Measurements from ENCODE around the gene ABHD12.

The ABHD12 gene

DNA sequence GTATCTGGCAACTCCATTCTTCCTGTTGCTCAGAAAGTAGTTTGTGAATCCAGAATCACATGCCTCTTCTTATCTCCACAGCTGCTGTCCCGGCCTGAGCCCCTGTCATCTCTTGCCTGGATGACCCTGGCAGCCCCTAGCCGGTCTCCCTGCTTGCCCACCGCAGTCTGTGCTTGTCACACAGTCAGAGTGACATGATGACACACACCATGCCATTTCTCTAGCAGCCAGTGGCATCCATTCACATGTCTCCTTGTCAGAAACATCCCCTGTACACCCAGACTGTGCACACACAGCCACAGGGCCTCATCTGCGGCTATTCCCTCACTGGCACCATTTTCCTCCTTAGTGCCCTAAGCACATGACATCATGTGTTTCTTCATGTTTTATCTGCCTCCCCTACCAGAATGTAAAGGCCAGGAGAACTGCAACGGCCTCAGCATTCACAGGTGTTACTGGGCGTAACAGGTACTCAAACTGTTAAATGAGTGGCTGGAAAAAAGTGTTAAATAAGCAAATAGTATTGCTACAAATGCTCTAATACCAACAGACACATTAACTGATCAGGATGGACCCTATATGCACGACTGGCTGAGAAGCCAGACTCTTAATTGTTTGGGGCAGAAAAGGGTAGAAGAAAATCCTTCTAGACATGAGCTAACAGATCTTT, 9.6 kb downstream of the ABHD12 start:
- DNase-seq, result no peak

DNA sequence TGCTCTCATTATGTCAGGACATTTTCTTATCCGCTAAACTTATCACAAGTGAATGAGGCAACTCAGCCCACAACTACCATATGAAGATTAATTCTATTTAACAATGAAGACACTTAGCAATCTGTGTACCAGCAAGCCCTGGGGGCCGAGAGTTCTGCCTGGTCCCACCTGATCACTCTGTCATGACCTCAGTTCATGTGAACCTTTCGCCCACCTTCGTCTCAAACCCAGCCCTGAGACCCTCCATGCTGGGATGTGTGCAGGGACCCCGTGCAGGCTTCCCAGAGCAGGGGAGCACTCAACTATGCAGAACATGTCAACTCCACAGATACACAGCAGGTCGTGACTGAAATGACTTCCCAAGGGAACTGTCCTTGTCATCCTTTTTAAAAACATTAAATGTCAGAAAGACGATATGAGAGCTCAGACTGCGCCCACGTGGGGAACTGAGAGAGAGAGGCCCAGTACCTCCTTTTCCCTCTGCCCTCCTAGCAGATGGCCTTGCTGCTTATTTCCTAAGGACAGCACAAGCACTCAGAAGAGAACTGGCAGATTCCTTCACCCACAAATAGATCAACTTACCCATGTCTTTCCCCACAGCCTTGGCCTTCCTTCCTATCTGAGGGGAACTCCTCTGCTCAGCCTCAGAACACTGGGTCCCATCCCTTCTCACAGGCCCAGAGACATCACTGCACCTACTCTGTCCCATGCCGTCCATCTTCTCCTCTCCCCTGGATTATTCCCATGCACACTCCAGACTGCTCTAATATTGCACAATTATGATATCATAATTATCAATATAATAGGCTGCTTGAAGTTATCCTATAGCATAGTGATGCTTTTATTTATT, 11.5 kb downstream of the ABHD12 start:
- DNase-seq, result no peak

DNA sequence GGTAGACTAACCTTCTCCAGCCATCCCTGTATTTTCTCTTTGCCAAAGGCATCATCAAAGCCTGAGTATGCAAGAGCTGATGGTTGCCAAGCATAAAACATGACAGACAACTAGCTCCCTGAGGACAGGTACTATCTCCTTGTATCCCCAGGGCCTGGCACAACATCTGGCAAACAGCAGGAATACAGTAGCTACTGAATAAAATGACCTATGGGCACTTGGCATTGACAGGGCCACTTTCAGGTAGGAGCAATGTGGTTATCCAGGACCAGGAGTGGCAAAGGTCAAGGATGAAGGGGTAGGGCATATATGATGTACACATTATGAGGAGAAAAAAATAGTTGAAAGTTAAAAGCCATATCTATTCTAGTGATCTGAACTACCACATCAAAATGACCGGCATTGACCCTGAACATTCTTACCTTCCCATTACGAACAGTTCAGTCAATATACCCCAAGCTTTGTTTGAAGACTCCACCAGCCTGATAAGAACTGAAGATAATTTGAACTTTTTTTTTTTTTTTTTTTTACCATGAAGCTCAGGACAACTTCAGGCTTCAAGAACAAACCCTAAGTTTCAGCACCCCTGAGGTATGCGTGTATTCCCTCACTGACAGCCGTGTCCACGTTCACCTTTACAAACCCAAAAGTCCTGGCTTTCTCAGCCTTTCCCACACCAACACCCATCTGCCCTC, 12.3 kb downstream of the ABHD12 start:
- no peak for DNase-seq

DNA sequence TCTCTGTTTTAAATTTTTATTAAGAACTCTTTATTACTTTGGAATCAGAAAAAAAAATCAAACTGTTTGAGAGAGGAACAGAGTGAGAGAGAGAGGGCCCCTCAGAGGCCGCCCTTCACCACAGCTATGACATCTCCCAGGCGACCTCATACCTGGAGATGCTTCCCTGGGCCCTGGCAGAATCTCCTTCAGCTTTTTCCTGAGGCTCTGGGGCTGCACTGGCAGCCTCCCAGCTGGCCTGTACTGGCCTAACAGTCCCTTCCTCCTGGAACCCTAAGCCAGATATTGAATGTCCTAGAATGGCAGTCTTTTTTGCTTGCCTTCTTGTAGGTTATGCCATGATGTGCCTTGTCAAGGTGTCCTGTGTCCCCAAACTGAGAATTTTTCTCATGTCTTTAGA, 13.7 kb downstream of the ABHD12 start:
- no peak for DNase-seq

GRCh38 chr20:25376236-25376635, 14.4 kb downstream of the ABHD12 start:
- DNase-seq, result no peak

DNA sequence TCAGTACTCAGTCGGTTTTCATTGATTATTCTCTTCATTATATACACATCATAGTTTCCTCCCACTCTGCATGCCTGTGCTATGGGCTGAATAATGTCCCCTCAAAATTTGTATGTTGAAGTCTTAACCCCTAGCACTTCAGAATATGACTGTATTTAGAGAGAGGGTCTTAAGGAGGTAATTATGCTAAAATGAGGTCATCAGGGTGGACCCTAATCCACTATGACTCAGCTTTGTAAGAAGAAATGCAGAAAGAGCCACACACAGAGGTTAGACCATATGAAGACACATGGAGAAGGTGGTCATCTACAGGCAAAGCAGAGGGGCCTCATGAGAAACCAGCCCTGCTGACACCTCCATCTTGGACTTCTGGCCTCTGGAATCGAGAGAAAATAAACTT, 15.8 kb downstream of the ABHD12 start:
- DNase-seq, result no peak

DNA sequence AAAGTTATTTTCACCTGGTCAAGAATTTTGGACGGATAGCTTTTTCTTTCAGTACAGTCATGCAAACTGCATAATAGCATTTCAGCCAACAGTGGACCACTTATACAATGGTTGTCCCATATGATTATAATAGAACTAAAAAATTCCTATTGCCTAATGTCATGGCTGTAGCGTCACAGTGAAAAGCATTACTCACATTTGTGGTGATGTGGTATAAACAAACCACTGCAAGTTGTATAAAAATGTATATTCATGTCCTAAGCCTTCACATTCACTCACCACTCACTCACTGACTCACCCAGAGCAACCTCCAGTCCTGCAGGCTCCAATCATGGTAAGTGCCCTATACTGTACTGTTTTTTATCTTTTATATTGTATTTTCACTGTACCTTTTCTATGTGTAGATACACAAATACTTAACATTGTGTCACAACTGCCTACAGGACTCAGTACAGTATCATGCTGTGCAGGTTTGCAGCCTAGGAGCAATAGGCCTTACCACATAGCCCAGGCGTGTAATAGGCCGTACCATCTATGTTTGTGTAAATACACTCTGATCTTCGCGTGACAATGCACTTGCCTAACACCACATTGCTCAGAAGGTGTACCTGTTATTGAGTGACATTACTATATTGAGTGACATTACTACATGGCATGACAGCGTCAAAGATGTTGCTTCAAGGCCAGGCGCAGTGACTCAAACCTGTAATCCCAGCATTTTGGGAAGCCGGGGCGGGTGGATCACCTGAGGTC, 17.9 kb downstream of the ABHD12 start:
- DNase-seq, result no peak

DNA sequence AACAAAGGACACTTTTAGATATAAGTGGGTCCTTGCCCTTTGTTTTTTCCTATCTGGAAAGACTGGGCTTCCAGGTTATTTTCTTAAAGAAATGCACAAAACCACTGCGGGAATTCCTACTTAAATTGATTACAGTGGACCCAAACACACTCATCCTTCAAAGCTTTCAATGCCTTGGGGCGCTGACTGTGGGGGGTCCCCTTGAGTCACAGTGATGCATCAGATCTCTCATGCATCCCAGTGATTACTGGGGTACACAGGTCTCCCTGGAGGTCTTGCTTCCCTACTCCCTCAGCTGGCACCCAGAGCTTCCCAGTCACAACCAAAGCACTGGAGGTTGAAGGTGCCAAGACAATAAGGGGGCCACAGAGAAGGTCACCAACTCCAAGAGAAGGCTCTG, 20.7 kb downstream of the ABHD12 start:
- DNase-seq, result no peak

DNA sequence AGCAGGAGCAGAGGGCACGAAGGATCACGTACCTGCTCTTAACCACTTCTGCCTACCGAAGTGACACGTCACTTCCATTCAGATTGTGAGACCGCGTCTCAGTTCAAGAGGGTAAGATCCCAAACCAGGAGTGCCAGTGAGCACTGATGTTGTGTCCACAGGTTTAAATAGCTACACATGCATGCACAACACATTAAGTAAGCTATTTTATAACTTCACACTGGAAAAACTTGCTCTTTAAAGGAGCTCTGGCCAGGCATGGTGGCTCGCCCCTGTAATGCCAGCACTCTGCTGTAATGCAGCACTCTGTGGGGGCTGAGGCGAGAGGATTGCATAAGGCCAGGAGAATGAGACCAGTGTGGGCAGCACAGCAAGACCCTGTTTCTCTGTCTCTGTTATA, 21.1 kb downstream of the ABHD12 start:
- DNase-seq, result no peak

DNA sequence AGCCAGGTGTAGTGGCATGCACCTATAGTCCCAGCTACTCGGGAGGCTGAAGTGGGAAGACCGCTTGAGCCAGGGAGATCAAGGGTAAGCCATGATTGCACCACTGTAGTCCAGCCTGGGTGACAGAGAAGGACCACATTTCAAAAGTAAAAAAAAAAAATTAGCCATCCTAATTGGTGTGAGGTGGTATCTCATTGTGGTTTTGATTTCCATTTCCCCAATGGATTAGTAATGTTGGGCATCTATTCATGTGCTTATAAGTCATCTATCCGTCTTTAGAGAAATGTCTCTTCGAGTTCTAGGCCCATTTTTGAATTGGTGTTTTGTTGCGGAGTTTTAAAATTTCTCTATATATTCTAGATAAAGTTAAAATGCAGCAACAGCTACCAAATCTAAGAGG, 21.7 kb downstream of the ABHD12 start:
- no peak for DNase-seq

DNA sequence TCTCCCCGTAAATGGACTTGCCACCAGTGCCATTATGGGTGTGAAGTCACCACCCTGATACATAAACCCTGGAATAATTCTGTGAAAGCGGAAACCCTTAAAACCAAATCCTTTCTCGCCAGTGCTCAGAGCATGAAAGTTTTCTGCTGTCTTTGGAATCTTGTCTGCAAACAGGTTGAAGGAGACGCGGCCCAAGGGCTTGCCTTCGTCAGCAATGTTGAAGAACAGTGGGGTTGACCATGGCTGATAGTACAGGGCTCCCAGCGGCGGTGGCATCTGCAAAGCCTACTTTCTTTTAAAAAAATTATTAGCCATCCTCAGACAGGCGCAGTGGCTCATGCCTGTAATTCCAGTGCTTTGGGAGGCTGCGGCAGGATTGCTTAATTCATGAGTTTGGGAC, 22.1 kb downstream of the ABHD12 start:
- DNase-seq, result no peak

GRCh38 chr20:25364879-25365699, 25.5 kb downstream of the ABHD12 start:
- no peak for DNase-seq

DNA sequence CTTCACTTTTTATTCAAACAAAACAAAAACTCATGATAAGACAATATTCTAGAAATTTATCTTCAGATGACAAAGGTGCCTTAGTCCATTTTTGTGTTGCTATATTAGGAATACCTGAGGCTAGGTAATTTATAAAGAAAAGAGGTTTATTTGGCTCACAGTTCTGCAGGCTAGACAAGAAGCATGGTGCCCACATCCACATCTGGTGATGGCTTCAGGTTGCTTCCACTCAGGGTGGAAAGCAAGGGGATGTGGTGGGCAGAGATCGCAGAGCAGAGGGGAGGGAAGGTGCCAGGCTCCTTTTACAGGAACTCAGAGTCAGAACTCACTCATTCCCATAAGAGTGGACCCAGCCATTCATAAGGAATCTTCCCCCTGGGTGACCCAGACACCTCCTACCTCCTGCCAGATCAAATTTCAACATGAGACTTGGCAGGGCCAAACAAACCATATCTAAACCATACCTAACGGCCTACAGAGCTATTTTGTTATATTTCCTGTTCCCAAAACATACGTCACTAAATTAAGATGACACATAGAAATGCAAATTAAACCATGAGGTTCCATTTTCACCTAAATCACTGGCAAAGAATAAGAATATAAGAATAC, 26.4 kb downstream of the ABHD12 start:
- no peak for DNase-seq

GRCh38 chr20:25361287-25361683, 29.4 kb downstream of the ABHD12 start:
- no peak for DNase-seq

DNA sequence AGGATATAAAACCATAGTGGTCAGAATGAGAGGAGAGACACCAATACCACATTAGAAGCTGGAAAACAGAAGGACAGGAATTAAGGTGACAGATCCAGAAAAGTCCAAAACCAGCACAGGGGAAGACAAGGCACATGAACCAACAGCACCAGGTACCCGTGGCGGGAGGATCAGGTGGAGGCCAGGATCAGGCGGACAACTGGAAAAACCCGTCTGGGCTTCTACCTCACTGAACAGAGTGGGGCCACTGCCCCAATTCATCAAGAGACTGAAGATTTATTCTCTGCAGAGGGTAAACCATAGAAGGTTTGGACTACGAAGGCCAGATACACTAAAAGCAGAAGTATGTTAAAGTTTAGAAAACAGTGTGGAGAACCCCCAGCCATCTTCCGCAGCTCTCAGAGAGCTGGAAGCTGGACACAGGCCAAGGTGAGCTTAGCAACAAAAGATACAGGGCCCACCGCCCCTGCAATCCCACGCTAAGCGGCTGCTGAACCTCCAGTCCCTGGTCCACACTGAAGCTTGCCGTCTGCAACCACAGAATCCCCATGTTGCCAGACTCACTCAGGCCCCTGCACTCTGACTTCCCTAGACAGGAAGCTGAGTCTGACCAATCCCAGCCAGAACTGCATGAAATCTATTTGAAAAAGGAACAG, 29.9 kb downstream of the ABHD12 start:
- DNase-seq, result no peak

GRCh38 chr20:25356271-25356933, 34.2 kb downstream of the ABHD12 start:
- DNase-seq, result no peak

DNA sequence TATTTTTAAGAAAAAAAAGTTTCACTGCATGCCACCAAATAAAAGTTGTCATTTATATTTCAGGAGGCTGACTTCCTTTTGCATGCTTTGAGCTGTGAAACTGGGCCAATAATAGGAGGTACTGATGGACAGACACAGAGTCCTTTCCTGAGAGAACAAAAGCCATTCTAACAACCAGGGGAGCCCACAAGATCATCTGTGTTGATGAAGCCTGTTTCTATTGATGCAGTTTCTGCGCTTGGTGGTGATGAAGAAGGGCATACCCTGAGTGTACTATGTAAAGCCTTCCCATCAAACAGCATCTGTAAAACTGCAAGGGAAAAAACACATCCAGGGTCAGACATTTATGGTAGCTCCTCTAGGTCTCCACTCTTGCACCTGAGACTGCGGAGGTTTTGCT, 34.8 kb downstream of the ABHD12 start:
- no peak for DNase-seq

DNA sequence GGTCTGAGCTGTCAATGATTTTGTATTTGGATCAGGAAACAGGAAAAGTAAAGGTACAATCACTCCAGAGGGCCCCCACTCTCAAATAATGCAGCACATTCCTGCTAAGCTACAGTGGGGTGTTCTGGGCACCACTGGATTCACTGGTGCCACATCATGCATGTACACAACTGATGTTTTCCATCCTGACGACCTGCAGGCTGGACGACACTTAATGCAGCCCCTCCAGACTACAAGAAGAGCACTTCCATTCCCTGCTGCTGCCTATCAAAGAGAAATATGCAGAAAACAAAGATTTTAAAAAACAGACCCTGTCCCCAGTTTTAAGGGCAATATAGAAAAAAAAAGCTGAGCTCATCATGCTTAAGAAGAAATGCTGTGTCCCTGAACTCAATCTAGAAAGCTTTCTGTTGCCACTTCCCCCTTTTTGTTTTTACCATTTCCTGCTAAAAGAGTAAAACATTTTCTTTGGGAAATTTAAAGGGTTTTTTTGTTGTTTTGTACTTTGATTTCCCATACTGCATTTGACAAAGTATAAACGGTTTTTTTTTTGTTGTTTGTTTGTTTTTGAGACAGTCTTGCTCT, 35.5 kb downstream of the ABHD12 start:
- DNase-seq, result no peak

DNA sequence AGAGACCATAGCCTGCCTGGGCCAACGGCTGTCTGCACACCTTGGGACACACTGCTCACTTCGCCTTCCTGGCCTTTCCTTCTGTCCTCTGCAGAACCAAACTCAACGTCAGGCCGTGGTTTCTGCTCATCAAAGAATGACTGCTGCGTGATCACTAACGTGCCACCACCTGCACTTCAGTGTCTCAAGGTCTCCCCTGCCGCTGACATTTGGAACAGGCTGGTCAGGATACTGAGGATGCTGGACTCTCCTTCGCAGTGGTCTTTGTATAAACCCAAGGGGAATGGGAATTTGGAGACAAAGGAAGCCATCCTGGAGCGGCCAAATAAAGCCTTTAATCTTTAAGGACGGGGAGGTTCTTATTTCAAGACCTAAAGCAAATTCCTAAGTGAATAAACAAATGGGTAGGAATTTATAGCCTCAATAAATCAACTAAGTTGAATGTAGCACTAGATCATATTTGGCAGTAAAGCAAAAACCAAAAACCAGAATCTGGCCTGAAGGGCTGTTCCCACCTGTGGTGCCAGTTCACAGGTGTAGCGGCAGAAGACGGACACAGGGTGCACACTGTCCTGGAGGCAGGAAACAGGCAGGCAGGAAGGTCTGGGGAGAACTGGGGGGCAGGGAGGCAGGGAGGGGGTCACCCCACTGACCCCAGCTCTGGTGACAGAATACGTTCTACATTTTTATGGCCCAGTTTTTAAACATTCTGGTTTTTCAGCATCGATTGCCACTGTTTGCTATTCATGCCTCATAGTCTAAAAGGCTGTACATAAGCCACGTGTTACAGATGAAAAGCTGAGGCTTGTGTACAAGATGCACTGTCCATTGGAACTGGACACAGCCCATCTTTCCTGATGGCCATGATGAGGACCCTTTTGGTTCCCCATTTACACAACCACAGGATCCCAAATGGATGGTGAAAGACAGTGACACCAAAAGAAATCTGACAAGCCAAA, 36.6 kb downstream of the ABHD12 start:
- DNase-seq, result no peak
